Prostate gland (tissue), 2 donors: ENCODE data around the gene GOLIM4.

Experiments used
- CTCF ChIP-seq, 4 experiments: fragments of 200-600 bp in 2 of 4; fragments of 450-650 bp in 2 of 4; sonication (generic) in 2 of 4; IDR thresholded peaks; 1 replicate in 3 of 4; 2 replicates in 1 of 4; pipeline ENCODE4 v1.5.1; 2016 to 2019; ENCODE audit warnings: antibody characterized with exemption in 4 of 4, mild to moderate bottlenecking in 2 of 4, moderate library complexity in 2 of 4
- POLR2A ChIP-seq: fragments of 450-650 bp; IDR thresholded peaks from one replicate; pipeline ENCODE4 v1.6.1; 2016; ENCODE audit warnings: antibody characterized with exemption, mild to moderate bottlenecking
- POLR2AphosphoS5 ChIP-seq: sonication (generic); formaldehyde crosslinking; IDR thresholded peaks from one replicate; pipeline ENCODE4 v1.6.1; 2017; ENCODE audit warnings: antibody characterized with exemption

- no peak for TF ChIP-seq CTCF (IDR thresholded peaks at IDR 0.05)
- no peak for TF ChIP-seq POLR2AphosphoS5
- no peak for TF ChIP-seq POLR2A
These were observed 34.3 kb downstream of the GOLIM4 start for GRCh38 chr3:168061332-168061996.
